Epidermal melanocyte (primary cell): ENCODE results near the gene RET.

ENCODE experiments used
- DNase-seq: peaks from one replicate; pipeline ENCODE4 v3.0.0; 2011; ENCODE audit warnings: low spot score; ENCODE audit not compliant: insufficient read length

The RET gene

GRCh38 chr10:43166207-43166879, 89.5 kb downstream of the RET start:
- DNase-seq, result no peak

GRCh38 chr10:43166880-43167497, 90.1 kb downstream of the RET start:
- DNase-seq, result no peak

- no peak for DNase-seq
Observed at GRCh38 chr10:43167498-43167889, 90.6 kb downstream of the RET start.

- DNase-seq, result no peak
Observed at GRCh38 chr10:43170491-43170890, 93.6 kb downstream of the RET start.

GRCh38 chr10:43172645-43173044, 95.8 kb downstream of the RET start:
- DNase-seq, result no peak

- DNase-seq, result no peak
Observed at GRCh38 chr10:43173120-43173519, 96.3 kb downstream of the RET start.

- DNase-seq, result no peak
Observed at GRCh38 chr10:43174969-43175368, 98.1 kb downstream of the RET start.

GRCh38 chr10:43176271-43176670, 99.4 kb downstream of the RET start:
- DNase-seq, result no peak

GRCh38 chr10:43177595-43177994, 100.7 kb downstream of the RET start:
- DNase-seq, result no peak
